Measurements from ENCODE around the gene TRIM65.

- TF ChIP-seq SUZ12 (IDR thresholded peaks at IDR 0.05) (no peak), NFRKB (IDR thresholded peaks at IDR 0.05) (no peak), FOXK2 (IDR thresholded peaks at IDR 0.05) (no peak), ARNT (IDR thresholded peaks at IDR 0.05) (no peak), SP1 (IDR thresholded peaks at IDR 0.05) (no peak), FOXA1 (IDR thresholded peaks at IDR 0.05) (no peak), LEF1 (IDR thresholded peaks at IDR 0.05; ENCODE audit: borderline replicate concordance) (no peak), ELF4 (IDR thresholded peaks at IDR 0.05) (no peak), FOXM1 (IDR thresholded peaks at IDR 0.05; ENCODE audit: borderline replicate concordance) (no peak), TARDBP (IDR thresholded peaks at IDR 0.05) (no peak), BHLHE40 (IDR thresholded peaks at IDR 0.05; ENCODE audit: borderline replicate concordance) (no peak), HDGF (IDR thresholded peaks at IDR 0.05; ENCODE audit: borderline replicate concordance) (no peak), ZNF384 (IDR thresholded peaks at IDR 0.05) (no peak)
Observed at GRCh38 chr17:75941442-75941819, 44.7 kb upstream of the TRIM65 start.
